ENCODE results near the gene TMEM221.

The TMEM221 gene

GRCh38 chr19:17471410-17472125 is 23.1 kb upstream of the TMEM221 start:
- DNase-seq, result no peak

DNA sequence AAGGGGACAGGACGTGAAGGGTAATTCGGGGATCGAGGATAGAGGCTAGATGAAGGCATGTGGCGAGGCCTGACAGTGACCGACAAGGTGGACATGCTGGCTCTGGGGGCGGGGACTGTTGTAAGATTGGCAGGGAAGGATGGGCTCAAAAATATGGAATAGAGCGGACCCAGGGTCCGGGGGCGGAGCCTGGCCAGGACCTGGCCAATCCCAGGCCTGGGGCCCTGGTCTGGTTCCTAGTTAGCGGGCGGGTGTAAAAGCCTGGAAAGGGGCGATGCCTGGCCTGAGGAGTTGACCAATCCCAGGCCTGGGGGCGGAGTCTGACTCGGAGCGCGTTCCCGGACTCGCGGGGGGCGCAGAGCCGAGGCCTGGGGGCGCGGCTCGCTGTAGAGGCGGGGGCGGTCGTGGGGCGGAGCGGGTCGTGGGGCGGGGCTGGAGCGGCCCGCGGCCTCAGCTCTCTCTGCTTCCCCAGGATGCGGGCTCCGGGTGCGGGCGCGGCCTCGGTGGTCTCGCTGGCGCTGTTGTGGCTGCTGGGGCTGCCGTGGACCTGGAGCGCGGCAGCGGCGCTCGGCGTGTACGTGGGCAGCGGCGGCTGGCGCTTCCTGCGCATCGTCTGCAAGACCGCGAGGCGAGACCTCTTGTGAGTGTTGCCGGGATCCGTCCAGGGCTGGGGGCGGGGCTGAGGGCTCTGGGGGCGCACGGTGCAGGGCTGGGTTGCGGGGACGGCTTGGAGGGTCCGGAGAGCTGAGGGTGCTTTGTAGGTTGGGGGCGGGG is 21.8 kb upstream of the TMEM221 start, which contains the start of gene SLC27A1:
Gene SLC27A1 (plus strand): TSS at position 457 of the 774 bp plus-strand sequence. CDS start 17 bp downstream, at position 474.
- DNase-seq, result peak; percentile 98

GRCh38 chr19:17469481-17470067 is 21.1 kb upstream of the TMEM221 start:
- DNase-seq, result peak; percentile 93

DNA sequence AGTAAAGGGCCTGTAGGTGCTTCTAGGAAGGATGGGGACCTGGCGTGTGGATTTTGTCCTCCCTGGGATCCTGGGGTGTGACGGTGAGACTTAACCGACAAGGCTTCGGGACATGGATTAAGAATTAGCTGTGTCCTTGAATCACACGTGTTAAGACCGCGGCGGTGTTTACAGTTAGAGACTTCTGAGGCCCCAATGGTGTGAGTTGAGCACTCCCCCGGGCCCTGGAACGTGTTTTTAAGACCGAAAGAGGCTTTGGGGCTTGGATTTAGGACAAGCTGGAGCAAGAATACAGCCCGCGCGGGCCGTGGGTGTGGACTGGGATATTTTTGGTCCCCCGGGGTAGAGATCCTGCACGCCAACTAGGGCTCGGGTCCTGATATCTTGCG is 20.6 kb upstream of the TMEM221 start:
- DNase-seq, result no peak

- no peak for DNase-seq
Observed at GRCh38 chr19:17468302-17469091, 20.0 kb upstream of the TMEM221 start.

GRCh38 chr19:17467471-17468301 is 19.2 kb upstream of the TMEM221 start:
- no peak for DNase-seq

DNA sequence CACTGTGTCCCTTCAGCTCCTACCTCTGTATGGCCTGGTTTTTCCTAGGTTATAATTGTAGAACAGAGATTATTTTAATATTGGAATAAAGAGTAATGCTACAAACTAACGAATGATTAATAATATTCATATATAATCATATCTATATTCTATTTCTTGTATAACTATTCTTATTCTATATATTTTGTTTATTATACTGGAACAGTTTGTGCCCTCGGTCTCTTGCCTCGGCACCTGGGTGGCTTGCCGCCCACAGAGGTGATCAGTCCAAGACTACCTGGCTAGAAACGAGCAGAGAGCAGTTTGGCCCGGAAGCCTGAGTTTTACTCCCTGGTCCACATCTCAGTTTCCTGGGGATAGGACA is 18.0 kb upstream of the TMEM221 start:
- DNase-seq, result no peak

DNA sequence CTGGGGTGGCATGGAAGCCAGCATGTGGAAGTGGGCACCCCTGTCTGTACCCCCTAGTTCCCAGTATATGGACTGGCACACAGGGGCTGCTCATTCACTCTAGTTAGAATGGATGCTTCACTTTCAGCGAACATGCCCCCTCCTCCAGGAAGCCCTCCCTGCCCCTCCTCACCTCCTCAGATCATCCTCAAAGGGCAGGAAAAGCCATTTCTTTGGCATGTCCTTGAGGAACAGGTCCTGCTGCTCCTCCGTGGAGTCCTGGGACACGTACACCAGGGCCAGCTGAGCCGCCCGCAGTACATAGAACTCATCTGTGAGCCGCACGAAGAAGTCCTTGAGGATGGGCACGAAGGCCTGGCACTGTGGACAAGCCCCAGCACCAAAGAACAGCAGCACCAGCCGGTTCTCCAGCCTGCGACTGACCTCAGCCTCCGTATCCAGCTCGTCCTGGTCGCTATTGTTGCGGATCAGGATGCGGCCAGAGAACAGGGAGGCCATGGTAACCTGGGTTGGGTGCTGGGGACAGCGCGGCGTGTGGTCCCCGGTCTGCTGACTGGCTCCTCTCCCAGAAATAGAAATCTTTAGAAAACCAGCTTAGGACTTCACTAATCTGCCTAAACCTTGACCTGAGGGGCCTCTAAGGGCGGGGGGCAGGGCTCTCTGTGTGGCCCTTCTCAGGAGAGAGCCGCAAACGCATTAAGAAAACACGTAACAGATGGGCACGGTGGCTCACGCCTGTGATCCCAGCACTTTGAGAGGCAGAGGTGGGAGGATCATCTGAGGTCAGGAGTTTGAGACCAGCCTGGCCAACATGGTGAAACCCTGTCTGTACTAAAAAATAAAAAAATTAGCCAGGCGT is 12.1 kb upstream of the TMEM221 start, which contains the start of gene NXNL1:
Gene NXNL1 (minus strand): TSS at position 555 of the 859 bp plus-strand sequence. CDS start 57 bp downstream, at position 498.
- no peak for DNase-seq

- no peak for DNase-seq
Observed at GRCh38 chr19:17458970-17459369, 10.5 kb upstream of the TMEM221 start.

DNA sequence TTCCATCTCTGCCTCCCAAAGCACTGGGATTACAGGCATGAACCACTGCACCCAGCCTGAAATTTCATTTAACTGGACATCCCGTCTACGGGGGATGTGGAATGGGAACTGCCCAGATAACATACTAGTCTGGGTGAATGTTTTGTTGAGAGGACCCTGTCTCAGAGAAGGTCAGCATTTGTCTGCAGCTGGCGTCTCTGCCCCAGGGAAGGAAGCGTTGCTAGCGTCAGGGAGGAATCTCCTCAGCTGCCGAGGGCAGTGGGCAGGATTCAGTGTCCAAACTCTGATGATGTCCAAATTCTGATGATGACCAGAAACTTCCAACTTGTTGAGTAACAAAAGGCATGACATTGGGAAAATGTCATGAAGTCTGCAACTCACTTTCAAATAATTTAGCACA is 9.1 kb upstream of the TMEM221 start:
- DNase-seq, result no peak

DNA sequence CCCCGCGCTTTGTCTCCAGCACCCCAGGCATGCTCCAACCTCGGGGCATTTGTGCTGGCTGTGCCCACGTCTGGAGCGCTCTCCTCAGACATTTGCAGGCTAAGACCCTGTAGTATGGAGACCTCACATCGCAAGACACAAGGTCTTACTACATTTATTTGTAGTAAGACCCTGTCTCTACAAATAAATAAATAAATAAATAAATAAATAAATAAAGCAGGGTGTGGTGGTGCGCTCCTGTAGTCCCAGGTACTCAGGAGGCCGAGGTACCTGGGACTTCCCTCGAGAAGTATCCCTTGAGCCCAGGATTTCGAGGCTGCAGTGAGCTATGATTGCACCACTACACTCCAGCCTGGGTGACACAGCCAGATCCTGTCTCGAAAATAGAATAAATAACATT is 7.7 kb upstream of the TMEM221 start:
- DNase-seq, result no peak

DNA sequence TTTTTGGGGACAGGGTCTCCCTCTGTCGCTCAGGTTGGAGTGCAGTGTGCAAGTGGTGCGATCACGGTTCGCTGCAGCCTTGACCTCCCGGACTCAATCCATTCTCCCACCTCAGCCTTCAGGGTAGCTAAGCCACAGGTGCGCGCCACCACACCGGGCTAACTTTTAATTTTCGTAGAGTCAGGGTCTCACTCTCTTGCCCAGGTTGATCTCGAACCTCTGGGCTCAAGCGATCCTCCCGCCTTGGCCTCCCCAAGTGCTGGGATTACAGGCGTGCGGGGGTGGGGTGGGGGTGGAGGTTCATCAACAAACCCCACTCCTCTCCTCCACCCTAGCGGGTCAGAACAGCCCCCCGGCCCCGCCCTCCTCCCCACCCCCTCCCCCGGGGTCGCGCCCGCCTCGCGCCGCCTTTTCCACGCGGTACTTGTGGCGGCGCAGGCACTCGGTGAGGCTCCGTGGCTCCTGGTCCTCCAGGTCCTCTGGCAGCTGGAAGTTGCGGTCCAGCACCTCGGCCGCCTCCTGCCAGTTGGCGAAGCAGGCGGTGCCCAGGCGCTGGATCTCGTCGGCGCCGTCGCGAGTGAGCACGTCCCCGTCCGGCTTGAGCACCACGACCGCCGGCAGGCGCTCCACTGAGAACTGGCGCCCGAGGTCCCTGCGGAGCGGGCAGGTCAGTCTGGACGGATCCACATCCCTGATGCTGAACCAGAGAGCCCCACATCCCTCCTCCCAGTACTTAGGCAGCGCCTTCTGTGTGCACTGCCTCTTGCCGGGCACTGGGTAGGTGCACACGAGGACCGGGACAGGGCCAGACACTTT is 7.0 kb upstream of the TMEM221 start:
- no peak for DNase-seq

- DNase-seq, result no peak
Observed at GRCh38 chr19:17454576-17455071, 6.2 kb upstream of the TMEM221 start.

DNA sequence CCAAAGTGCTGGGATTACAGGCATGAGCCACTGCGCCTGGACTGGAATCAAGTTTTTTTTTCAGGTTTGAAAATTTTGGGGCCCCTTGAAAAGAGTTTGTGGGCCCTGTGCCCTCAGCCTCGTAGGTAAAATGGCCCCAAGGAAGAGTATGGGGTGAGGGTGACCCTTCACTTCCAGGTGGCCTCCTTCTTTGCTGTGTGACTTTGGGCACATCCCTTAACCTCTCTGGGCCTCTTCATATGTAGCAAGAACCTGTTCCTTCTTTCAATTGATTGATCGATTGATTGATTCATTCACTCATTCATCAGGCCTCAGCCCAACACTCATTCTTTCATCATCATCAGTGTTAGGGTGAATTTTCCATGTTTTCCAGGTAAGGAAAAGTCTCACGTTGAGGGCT is 3.4 kb upstream of the TMEM221 start:
- DNase-seq, result no peak

- DNase-seq, result peak; percentile 71
Observed at GRCh38 chr19:17450264-17451075, 2.0 kb upstream of the TMEM221 start.

DNA sequence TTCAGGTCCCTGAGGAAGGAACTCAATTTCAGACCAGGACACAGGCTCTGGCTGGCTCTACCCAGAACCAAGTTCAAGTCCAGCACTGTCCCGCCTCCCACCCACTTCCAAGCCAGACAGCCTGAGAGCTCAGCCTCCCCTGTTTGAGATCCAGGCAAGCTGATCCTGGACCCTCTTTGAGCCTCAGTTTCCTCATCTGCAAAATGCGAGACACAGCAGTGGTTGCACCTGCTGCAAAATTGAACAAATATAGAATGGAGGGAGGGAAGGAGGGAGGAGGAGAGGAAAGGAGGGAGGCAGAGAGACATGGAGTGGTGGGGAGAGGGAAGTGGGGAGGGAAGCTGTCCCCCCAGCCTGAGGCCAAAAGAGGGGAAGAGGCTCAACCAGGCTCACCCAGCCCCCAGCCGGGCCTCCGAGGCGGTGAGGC is 751 bp downstream of the TMEM221 start:
- DNase-seq, result no peak

GRCh38 chr19:17445526-17446165 is 2.8 kb downstream of the TMEM221 start:
- DNase-seq, result no peak

GRCh38 chr19:17441241-17442021 is 7.0 kb downstream of the TMEM221 start:
- DNase-seq, result peak; percentile 42

Measured in GDM1 (cell line).